Measurements from ENCODE around the gene MALT1.

DNA sequence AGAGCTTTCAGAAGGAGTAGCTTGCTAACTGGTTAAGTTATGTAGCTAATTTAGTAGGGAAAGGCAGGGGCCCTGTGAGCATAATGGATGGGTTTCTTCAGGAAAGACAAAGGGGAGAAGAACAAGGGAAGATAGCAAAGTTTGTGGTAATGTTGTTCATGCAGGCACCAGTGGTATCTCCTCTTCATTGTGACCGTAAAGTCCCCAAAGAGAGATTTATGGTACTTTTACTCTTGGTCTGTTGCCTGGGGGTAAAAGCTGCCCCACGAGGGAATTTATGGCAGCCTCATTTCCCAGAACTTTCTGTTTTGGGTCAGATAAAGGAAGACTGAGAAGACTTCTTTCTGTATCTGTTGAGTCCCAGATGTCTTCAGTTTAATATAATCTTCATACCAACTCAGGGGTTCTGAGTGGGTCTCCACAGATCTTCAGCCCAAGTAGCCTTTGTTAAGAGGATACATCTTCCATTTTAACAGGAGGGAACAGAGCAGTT, 27.5 kb downstream of the MALT1 start:
- TF ChIP-seq, protein P1, sequence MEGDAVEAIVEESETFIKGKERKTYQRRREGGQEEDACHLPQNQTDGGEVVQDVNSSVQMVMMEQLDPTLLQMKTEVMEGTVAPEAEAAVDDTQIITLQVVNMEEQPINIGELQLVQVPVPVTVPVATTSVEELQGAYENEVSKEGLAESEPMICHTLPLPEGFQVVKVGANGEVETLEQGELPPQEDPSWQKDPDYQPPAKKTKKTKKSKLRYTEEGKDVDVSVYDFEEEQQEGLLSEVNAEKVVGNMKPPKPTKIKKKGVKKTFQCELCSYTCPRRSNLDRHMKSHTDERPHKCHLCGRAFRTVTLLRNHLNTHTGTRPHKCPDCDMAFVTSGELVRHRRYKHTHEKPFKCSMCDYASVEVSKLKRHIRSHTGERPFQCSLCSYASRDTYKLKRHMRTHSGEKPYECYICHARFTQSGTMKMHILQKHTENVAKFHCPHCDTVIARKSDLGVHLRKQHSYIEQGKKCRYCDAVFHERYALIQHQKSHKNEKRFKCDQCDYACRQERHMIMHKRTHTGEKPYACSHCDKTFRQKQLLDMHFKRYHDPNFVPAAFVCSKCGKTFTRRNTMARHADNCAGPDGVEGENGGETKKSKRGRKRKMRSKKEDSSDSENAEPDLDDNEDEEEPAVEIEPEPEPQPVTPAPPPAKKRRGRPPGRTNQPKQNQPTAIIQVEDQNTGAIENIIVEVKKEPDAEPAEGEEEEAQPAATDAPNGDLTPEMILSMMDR (IDR thresholded peaks at IDR 0.05) = no peak
- no peak for TF ChIP-seq POLR2A (IDR thresholded peaks at IDR 0.05)

All from lower leg skin (tissue), 3 donors.